C1 segment of cervical spinal cord (tissue), 14 donors: ENCODE measurements around the gene SMARCA2.
"Not testable (repeated sequence)": the region's sequence is repeated elsewhere in the genome, so short reads cannot be mapped to it uniquely, and the experiment has no call there.

Experiments
- DNase-seq, 14 donors: peaks; one replicate each; lab custom pipeline; 2025; lab: John Stamatoyannopoulos, UW

SMARCA2 gene

GRCh38 chr9:2140600-2141223, 125.6 kb downstream of the SMARCA2 start:
- no peak for DNase-seq

- no peak for DNase-seq
Measured at GRCh38 chr9:2142212-2142611, 127.1 kb downstream of the SMARCA2 start.

GRCh38 chr9:2144619-2145018, 129.5 kb downstream of the SMARCA2 start:
- no peak for DNase-seq

GRCh38 chr9:2145746-2146145, 130.6 kb downstream of the SMARCA2 start:
- DNase-seq: no peak

GRCh38 chr9:2146700-2147099, 131.6 kb downstream of the SMARCA2 start:
- DNase-seq: not testable (repeated sequence)

- no peak for DNase-seq
Measured at GRCh38 chr9:2150338-2150737, 135.2 kb downstream of the SMARCA2 start.

- no peak for DNase-seq
Measured at GRCh38 chr9:2151171-2151570, 136.0 kb downstream of the SMARCA2 start.

GRCh38 chr9:2152966-2153629, 138.0 kb downstream of the SMARCA2 start:
- DNase-seq: no peak

- DNase-seq: no peak
Measured at GRCh38 chr9:2153630-2154217, 138.6 kb downstream of the SMARCA2 start.

GRCh38 chr9:2154731-2155130, 139.6 kb downstream of the SMARCA2 start:
- no peak for DNase-seq

GRCh38 chr9:2155966-2156365, 140.8 kb downstream of the SMARCA2 start:
- DNase-seq: no peak

- peak in 12 of 14 donors; percentile 16 to 75 (median 39) for DNase-seq
Measured at GRCh38 chr9:2157277-2158110, 142.3 kb downstream of the SMARCA2 start.

GRCh38 chr9:2158111-2158610, 143.0 kb downstream of the SMARCA2 start:
- peak in 7 of 14 donors; percentile 10 to 60 (median 17) for DNase-seq

- peak in 1 of 14 donors; percentile 39 for DNase-seq
Measured at GRCh38 chr9:2158766-2159430, 143.8 kb downstream of the SMARCA2 start.

GRCh38 chr9:2159521-2160454, 144.6 kb downstream of the SMARCA2 start:
- DNase-seq: peak in 9 of 14 donors; percentile 8 to 76 (median 23)

- no peak for DNase-seq
Measured at GRCh38 chr9:2161661-2162060, 146.5 kb downstream of the SMARCA2 start.

- no peak for DNase-seq
Measured at GRCh38 chr9:2163231-2163885, 148.2 kb downstream of the SMARCA2 start.

GRCh38 chr9:2164268-2164667, 149.1 kb downstream of the SMARCA2 start:
- DNase-seq: no peak

GRCh38 chr9:2166203-2166602, 151.1 kb downstream of the SMARCA2 start:
- no peak for DNase-seq

GRCh38 chr9:2169035-2169434, 153.9 kb downstream of the SMARCA2 start:
- DNase-seq: no peak
